WTC11 (cell line): ENCODE results near the gene SYCP1. TPM values are rescaled to one million over a fixed set of nuclear protein-coding genes. Genes with fewer than 3 reads are reported as not detected.

Experiments used
- ATAC-seq: fragments of 200-7000 bp; cut with Tn5 transposase; 2 replicates; pipeline ENCODE4 v1.10.0; 2021; ENCODE audit warnings: mild to moderate bottlenecking, moderate library complexity
- CTCF ChIA-PET: fragments of 300-600 bp; sonication (Branson Sonifier 250); formaldehyde crosslinking; loops from one replicate; lab custom pipeline; 2021; ENCODE audit warnings: antibody characterized with exemption; lab: Charles Lee
- POLR2A ChIA-PET: fragments of 350-600 bp; sonication (Branson Sonifier 250); formaldehyde crosslinking; loops from one replicate; lab custom pipeline; 2021; ENCODE audit warnings: antibody characterized with exemption; lab: Charles Lee
- DNase-seq: peaks from one replicate; pipeline ENCODE4 v3.0.0; 2021; ENCODE audit warnings: low spot score
- H3K27ac Mint-ChIP-seq: 2 replicates; pipeline ENCODE4 v1.8.0; 2021; ENCODE audit warnings: mixed read lengths
- H3K27me3 Mint-ChIP-seq: 2 replicates; pipeline ENCODE4 v1.8.0; 2021; ENCODE audit warnings: low read depth, mild to moderate bottlenecking, moderate library complexity, mixed read lengths
- H3K36me3 Mint-ChIP-seq: 2 replicates; pipeline ENCODE4 v1.8.0; 2021; ENCODE audit warnings: mixed read lengths
- H3K4me1 Mint-ChIP-seq: 2 replicates; pipeline ENCODE4 v1.8.0; 2022; ENCODE audit warnings: mixed read lengths
- H3K4me3 Mint-ChIP-seq: 2 replicates; pipeline ENCODE4 v1.8.0; 2021; ENCODE audit warnings: mild to moderate bottlenecking, moderate library complexity, mixed read lengths
- H3K9me3 Mint-ChIP-seq: 2 replicates; pipeline ENCODE4 v1.8.0; 2021; ENCODE audit warnings: mixed read lengths
- ATF3 ChIP-seq: sonication (generic); formaldehyde crosslinking; conservative IDR thresholded peaks from 2 replicates; pipeline ENCODE4 v1.8.1; 2022; ENCODE audit warnings: mild to moderate bottlenecking, missing genetic modification reagents
- CDX4 ChIP-seq: fragments of 250-450 bp; sonication (Bioruptor Pico); IDR thresholded peaks from 2 replicates; pipeline ENCODE4 v1.9.0; 2021; ENCODE audit warnings: moderate library complexity, mild to moderate bottlenecking, inconsistent platforms, borderline replicate concordance
- FOXJ3 ChIP-seq: sonication (generic); formaldehyde crosslinking; IDR thresholded peaks from 2 replicates; pipeline ENCODE4 v1.9.0; 2021; ENCODE audit warnings: missing genetic modification reagents, mild to moderate bottlenecking, borderline replicate concordance
- HMGA2 ChIP-seq: fragments of 250-450 bp; sonication (Bioruptor Pico); IDR thresholded peaks from 2 replicates; pipeline ENCODE4 v1.4.0; 2021; ENCODE audit warnings: mild to moderate bottlenecking, moderate library complexity
- PRRX2 ChIP-seq: fragments of 250-450 bp; sonication (Bioruptor Pico); IDR thresholded peaks from 2 replicates; pipeline ENCODE4 v1.8.0; 2021; ENCODE audit warnings: mild to moderate bottlenecking
- SMAD3 ChIP-seq: sonication (generic); formaldehyde crosslinking; IDR thresholded peaks from 2 replicates; pipeline ENCODE4 v1.8.0; 2022; ENCODE audit warnings: missing genetic modification reagents, mild to moderate bottlenecking, borderline replicate concordance
- SOX15 ChIP-seq: fragments of 250-450 bp; sonication (Bioruptor Pico); IDR thresholded peaks from 2 replicates; pipeline ENCODE4 v1.9.0; 2021; ENCODE audit warnings: mild to moderate bottlenecking
- SP1 ChIP-seq: sonication (generic); formaldehyde crosslinking; conservative IDR thresholded peaks from 2 replicates; pipeline ENCODE4 v1.8.1; 2022; ENCODE audit warnings: missing genetic modification reagents
- TEAD4 ChIP-seq: sonication (generic); formaldehyde crosslinking; IDR thresholded peaks from 2 replicates; pipeline ENCODE4 v1.8.0; 2022; ENCODE audit warnings: mild to moderate bottlenecking, missing genetic modification reagents
- ZNF138 ChIP-seq: sonication (generic); formaldehyde crosslinking; conservative IDR thresholded peaks from 2 replicates; pipeline ENCODE4 v1.8.1; 2022; ENCODE audit warnings: mild to moderate bottlenecking, moderate library complexity, missing genetic modification reagents
- ZNF232 ChIP-seq: sonication (generic); formaldehyde crosslinking; IDR thresholded peaks from 2 replicates; pipeline ENCODE4 v1.8.0; 2022; ENCODE audit warnings: mild to moderate bottlenecking, missing genetic modification reagents
- ZNF416 ChIP-seq: fragments of 250-450 bp; sonication (Bioruptor Pico); IDR thresholded peaks from 2 replicates; pipeline ENCODE4 v1.9.0; 2021; ENCODE audit warnings: mild to moderate bottlenecking, inconsistent platforms
- ZNF423 ChIP-seq: fragments of 250-450 bp; sonication (Bioruptor Pico); IDR thresholded peaks from 2 replicates; pipeline ENCODE4 v2.1.2; 2022; ENCODE audit warnings: mild to moderate bottlenecking, moderate library complexity
- ZNF512 ChIP-seq: sonication (generic); formaldehyde crosslinking; IDR thresholded peaks from 2 replicates; pipeline ENCODE4 v1.8.1; 2022; ENCODE audit warnings: missing genetic modification reagents, borderline replicate concordance
- ZNF532 ChIP-seq: fragments of 250-450 bp; sonication (Bioruptor Pico); IDR thresholded peaks from 2 replicates; pipeline ENCODE4 v1.9.0; 2021; ENCODE audit warnings: mild to moderate bottlenecking, borderline replicate concordance
- ZNF671 ChIP-seq: fragments of 250-450 bp; sonication (Bioruptor Pico); IDR thresholded peaks from 2 replicates; pipeline ENCODE4 v1.8.0; 2021; ENCODE audit warnings: mild to moderate bottlenecking
- ZSCAN18 ChIP-seq: fragments of 250-450 bp; sonication (Bioruptor Pico); IDR thresholded peaks from 2 replicates; pipeline ENCODE4 v2.1.2; 2022; ENCODE audit warnings: mild to moderate bottlenecking, moderate library complexity
- total RNA-seq: library from RNA; stranded (reverse); gene quantifications from 3 replicates; pipeline ENCODE4 v1.2.3, GENCODE V29; 2021
- TF ChIP-seq, protein P1 (sequence below): fragments of 250-450 bp; sonication (Bioruptor Pico); conservative IDR thresholded peaks from 2 replicates; pipeline ENCODE4 v1.9.0; 2021; ENCODE audit warnings: mild to moderate bottlenecking
- TF ChIP-seq, protein P2 (sequence below): sonication (generic); formaldehyde crosslinking; IDR thresholded peaks from 2 replicates; pipeline ENCODE4 v1.8.0; 2023; ENCODE audit warnings: mild to moderate bottlenecking, missing genetic modification reagents
- TF ChIP-seq, protein P3 (sequence below): sonication (generic); formaldehyde crosslinking; IDR thresholded peaks from 2 replicates; pipeline ENCODE4 v1.8.0; 2022; ENCODE audit warnings: mild to moderate bottlenecking, missing genetic modification reagents
- TF ChIP-seq, protein P4 (sequence below): sonication (generic); formaldehyde crosslinking; IDR thresholded peaks from 2 replicates; pipeline ENCODE4 v1.8.1; 2023; ENCODE audit warnings: mild to moderate bottlenecking, missing genetic modification reagents

SYCP1 gene
- total RNA-seq, 1 experiment from 2014 or later: not detected

- H3K9me3 Mint-ChIP-seq: no peaks in the 10 kb centered on the region
- no peak overlapping the region for H3K27ac Mint-ChIP-seq
- CTCF ChIA-PET: interaction anchor here (1.4 to 1.9 kb wide), 2 partner anchors 11 to 21 kb away, joined by 8 to 9 read pairs; no protein-coding TSS in a partner anchor
- H3K4me3 Mint-ChIP-seq: no peak overlapping the region
- DNase-seq (no peak), ATAC-seq (no peak)
- POLR2A ChIA-PET: no interaction called here
- TF ChIP-seq, protein P1, sequence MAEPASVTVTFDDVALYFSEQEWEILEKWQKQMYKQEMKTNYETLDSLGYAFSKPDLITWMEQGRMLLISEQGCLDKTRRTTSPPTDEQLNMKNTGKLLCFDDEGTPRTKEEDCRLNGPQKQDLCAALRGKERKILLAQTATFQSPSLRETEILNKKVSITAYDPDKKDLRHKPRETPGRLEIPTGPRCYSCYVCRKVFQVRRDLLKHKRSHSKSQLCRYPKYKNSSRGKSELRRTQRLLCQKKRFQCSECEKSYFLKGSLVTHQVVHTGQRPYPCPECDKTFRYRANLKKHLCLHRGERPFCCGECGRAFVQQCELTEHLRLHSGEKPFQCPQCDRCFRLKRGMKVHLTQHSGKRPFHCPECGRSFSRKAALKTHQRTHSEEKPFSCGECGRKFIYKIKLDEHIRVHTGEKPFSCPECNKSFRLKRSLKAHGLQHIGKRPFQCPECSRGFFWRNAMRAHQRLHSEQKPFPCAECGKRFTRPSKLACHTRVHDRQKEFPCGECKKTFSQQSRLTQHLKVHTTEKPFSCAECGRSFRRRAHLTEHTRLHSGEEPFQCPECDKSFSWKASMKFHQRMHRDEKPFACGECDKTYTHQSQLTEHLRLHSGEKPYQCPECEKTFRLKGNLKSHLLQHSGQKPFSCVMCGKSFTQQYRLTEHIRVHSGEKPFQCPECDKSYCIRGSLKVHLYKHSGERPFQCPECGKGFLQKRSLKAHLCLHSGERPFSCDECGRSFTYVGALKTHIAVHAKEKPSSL: no peak
- TF ChIP-seq ZNF416 (CRISPR knock-in tag) (no peak), ZNF671 (CRISPR knock-in tag) (no peak), SMAD3 (CRISPR knock-in tag) (no peak), TEAD4 (CRISPR knock-in tag) (no peak), ZSCAN18 (no peak), ZNF138 (CRISPR knock-in tag) (no peak), CDX4 (CRISPR knock-in tag) (no peak), ZNF512 (CRISPR knock-in tag) (no peak), SP1 (no peak), HMGA2 (no peak), ZNF423 (CRISPR knock-in tag) (no peak)
- TF ChIP-seq, protein P2, sequence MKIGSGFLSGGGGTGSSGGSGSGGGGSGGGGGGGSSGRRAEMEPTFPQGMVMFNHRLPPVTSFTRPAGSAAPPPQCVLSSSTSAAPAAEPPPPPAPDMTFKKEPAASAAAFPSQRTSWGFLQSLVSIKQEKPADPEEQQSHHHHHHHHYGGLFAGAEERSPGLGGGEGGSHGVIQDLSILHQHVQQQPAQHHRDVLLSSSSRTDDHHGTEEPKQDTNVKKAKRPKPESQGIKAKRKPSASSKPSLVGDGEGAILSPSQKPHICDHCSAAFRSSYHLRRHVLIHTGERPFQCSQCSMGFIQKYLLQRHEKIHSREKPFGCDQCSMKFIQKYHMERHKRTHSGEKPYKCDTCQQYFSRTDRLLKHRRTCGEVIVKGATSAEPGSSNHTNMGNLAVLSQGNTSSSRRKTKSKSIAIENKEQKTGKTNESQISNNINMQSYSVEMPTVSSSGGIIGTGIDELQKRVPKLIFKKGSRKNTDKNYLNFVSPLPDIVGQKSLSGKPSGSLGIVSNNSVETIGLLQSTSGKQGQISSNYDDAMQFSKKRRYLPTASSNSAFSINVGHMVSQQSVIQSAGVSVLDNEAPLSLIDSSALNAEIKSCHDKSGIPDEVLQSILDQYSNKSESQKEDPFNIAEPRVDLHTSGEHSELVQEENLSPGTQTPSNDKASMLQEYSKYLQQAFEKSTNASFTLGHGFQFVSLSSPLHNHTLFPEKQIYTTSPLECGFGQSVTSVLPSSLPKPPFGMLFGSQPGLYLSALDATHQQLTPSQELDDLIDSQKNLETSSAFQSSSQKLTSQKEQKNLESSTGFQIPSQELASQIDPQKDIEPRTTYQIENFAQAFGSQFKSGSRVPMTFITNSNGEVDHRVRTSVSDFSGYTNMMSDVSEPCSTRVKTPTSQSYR: no peak
- no peaks in the 10 kb centered on the region for H3K27me3 Mint-ChIP-seq
- no peaks in the 10 kb centered on the region for H3K36me3 Mint-ChIP-seq
- no peaks in the 10 kb centered on the region for H3K4me1 Mint-ChIP-seq
These were observed 176.9 kb downstream of the SYCP1 start for GRCh38 chr1:115031595-115031994.

DNA sequence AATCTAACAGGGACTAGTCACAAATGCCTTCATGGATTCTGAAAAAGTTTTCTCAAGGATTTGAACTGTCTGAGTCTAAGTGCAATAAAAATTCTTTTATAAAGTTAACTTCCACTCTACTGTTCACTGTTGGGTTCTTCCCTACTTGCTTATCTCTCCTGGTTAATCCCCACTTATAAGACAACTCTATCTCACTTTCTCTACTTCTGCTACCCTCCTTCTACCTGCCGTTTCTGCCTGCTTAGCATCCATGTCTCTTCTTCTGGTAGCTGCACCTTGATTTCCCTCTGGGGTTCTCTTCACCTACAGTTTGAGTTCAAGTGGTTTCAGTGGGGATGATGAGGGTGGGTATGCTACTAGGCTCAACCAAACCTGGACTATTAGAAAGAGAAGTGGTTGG, 181.0 kb downstream of the SYCP1 start:
- no peaks in the 10 kb centered on the region for H3K9me3 Mint-ChIP-seq
- DNase-seq (no peak), ATAC-seq (no peak)
- POLR2A ChIA-PET: no interaction called here
- no peak overlapping the region for H3K27ac Mint-ChIP-seq
- no peaks in the 10 kb centered on the region for H3K27me3 Mint-ChIP-seq
- H3K4me1 Mint-ChIP-seq: no peaks in the 10 kb centered on the region
- CTCF ChIA-PET: no interaction called here
- H3K4me3 Mint-ChIP-seq: no peak overlapping the region
- no peaks in the 10 kb centered on the region for H3K36me3 Mint-ChIP-seq
- TF ChIP-seq SOX15: no peak
- no peak for TF ChIP-seq ATF3 (CRISPR knock-in tag)
- TF ChIP-seq PRRX2: no peak
- TF ChIP-seq, protein P3, sequence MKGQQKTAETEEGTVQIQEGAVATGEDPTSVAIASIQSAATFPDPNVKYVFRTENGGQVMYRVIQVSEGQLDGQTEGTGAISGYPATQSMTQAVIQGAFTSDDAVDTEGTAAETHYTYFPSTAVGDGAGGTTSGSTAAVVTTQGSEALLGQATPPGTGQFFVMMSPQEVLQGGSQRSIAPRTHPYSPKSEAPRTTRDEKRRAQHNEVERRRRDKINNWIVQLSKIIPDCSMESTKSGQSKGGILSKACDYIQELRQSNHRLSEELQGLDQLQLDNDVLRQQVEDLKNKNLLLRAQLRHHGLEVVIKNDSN: no peak
- no peak for TF ChIP-seq FOXJ3 (CRISPR knock-in tag)
- TF ChIP-seq, protein P4, sequence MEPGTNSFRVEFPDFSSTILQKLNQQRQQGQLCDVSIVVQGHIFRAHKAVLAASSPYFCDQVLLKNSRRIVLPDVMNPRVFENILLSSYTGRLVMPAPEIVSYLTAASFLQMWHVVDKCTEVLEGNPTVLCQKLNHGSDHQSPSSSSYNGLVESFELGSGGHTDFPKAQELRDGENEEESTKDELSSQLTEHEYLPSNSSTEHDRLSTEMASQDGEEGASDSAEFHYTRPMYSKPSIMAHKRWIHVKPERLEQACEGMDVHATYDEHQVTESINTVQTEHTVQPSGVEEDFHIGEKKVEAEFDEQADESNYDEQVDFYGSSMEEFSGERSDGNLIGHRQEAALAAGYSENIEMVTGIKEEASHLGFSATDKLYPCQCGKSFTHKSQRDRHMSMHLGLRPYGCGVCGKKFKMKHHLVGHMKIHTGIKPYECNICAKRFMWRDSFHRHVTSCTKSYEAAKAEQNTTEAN (CRISPR knock-in tag): no peak
- TF ChIP-seq ZNF532: no peak
- no peak for TF ChIP-seq ZNF232 (CRISPR knock-in tag)
